K562 (cell line): ENCODE results near the gene CADM2. TPM values are rescaled to one million over a fixed set of nuclear protein-coding genes. Genes with fewer than 3 reads are reported as not detected.
A peak's percentile ranks its signal among the peaks of the same experiment; 100 is the strongest.

Experiments used
- ATAC-seq: fragments of 200-7000 bp; cut with Tn5 transposase; 3 replicates; pipeline ENCODE4 v1.9.1; 2020; ENCODE audit warnings: moderate library complexity
- BruUV-seq: library from RNA; stranded (reverse); fragments of 400-500 nt; replicated peaks from 2 replicates; lab custom pipeline; 2021; lab: Mats Ljungman, UMichigan
- CTCF ChIA-PET: fragments of 300-600 bp; formaldehyde crosslinking; extraction: SDS; loops from one replicate; lab custom pipeline; 2021; ENCODE audit warnings: low intra/inter-chr PET ratio; lab: Yijun Ruan, JAX
- POLR2A ChIA-PET: fragments of 300-600, 350-650 bp; sonication (Branson Sonifier 250); formaldehyde crosslinking; extraction: SDS; loops from one replicate; lab custom pipeline; 2021; ENCODE audit warnings: antibody characterized with exemption, inconsistent platforms; lab: Yijun Ruan, JAX
- DNase-seq, 4 experiments: peaks; one replicate each; pipeline versions ENCODE4 v3.0.0 to v3.0.0-alpha.2; 2011 to 2018; ENCODE audit warnings: low spot score in 3 of 4, mixed read lengths in 3 of 4; ENCODE audit errors: extremely low read depth in 1 of 4
- FAIRE-seq: peaks from 2 replicates; lab custom pipeline; 2011; peaks lifted over from hg19 to GRCh38; lab: Jason Lieb, UNC
- H2AFZ ChIP-seq: 2 replicates; pipeline ENCODE4 v1.6.0; 2011; ENCODE audit warnings: low read depth, low read length, control low read depth, inconsistent platforms
- H3K27ac ChIP-seq: fragments of 200-600 bp; 3 replicates; pipeline ENCODE4 v1.8.0; 2011; ENCODE audit warnings: low read depth, mild to moderate bottlenecking, control low read depth, inconsistent platforms, low read length, moderate library complexity, mixed read lengths; ENCODE audit errors: extremely low read depth
- H3K27me3 ChIP-seq, 2 experiments: fragments of 300-600 bp in 1 of 2; 2 replicates in 1 of 2; 3 replicates in 1 of 2; pipeline versions ENCODE4 v1.6.0 to v1.8.0; 2011; ENCODE audit warnings: inconsistent platforms in 2 of 2, low read length in 2 of 2, mild to moderate bottlenecking in 1 of 2, mixed read lengths in 1 of 2, moderate library complexity in 1 of 2; ENCODE audit not compliant: control insufficient read depth in 2 of 2, insufficient read depth in 2 of 2
- H3K36me3 ChIP-seq: fragments of 300-600 bp; 3 replicates; pipeline ENCODE4 v1.8.0; 2011; ENCODE audit warnings: mild to moderate bottlenecking, low read length, inconsistent platforms; ENCODE audit not compliant: control insufficient read depth, insufficient read depth
- H3K4me1 ChIP-seq, 2 experiments: fragments of 200-600 bp in 1 of 2; replicated peaks in 1 of 2; 2 replicates in 1 of 2; 3 replicates in 1 of 2; pipeline versions ENCODE4 v1.5.1 to v1.8.0; 2011; ENCODE audit warnings: inconsistent platforms in 2 of 2, low read length in 2 of 2, mild to moderate bottlenecking in 1 of 2, mixed read lengths in 1 of 2, moderate library complexity in 1 of 2; ENCODE audit not compliant: control insufficient read depth in 2 of 2, insufficient read depth in 2 of 2
- H3K4me2 ChIP-seq: 2 replicates; pipeline ENCODE4 v1.6.1; 2011; ENCODE audit warnings: low read length, control low read depth, inconsistent platforms, mixed read lengths; ENCODE audit not compliant: insufficient read depth
- H3K4me3 ChIP-seq: fragments of 200-600 bp; sonication (generic), shearing (Covaris generic); 2 replicates; pipeline ENCODE4 v1.5.1; 2016; ENCODE audit warnings: control low read depth, inconsistent platforms
- H3K79me2 ChIP-seq: fragments of 200-600 bp; 3 replicates; pipeline ENCODE4 v1.8.0; 2011; ENCODE audit warnings: low read length, inconsistent platforms; ENCODE audit not compliant: control insufficient read depth, insufficient read depth
- H3K9ac ChIP-seq, 2 experiments: 2 replicates each; pipeline versions ENCODE4 v1.6.0 to v1.6.1; 2011; ENCODE audit warnings: low read depth in 2 of 2, low read length in 2 of 2, control low read depth in 1 of 2, inconsistent platforms in 1 of 2, mild to moderate bottlenecking in 1 of 2, mixed read lengths in 1 of 2; ENCODE audit not compliant: insufficient read depth in 1 of 2
- H3K9me1 ChIP-seq: one replicate; pipeline ENCODE4 v1.6.0; 2011; ENCODE audit warnings: inconsistent platforms, mild to moderate bottlenecking, low read length, moderate library complexity; ENCODE audit not compliant: control insufficient read depth, insufficient read depth
- H3K9me3 ChIP-seq: replicated peaks from 2 replicates; pipeline ENCODE4 v1.5.1; 2011; ENCODE audit warnings: low read depth, low read length, inconsistent platforms; ENCODE audit not compliant: control insufficient read depth, insufficient read depth
- H4K20me1 ChIP-seq: replicated peaks from 2 replicates; pipeline ENCODE4 v1.6.1; 2011; ENCODE audit warnings: low read length, inconsistent platforms, mixed read lengths; ENCODE audit not compliant: control insufficient read depth, insufficient read depth
- CSDE1 ChIP-seq, 2 experiments: fragments of 450-650 bp; IDR thresholded peaks; 2 replicates each; pipeline ENCODE4 v1.6.1; 2016; ENCODE audit warnings: mild to moderate bottlenecking in 1 of 2
- CTCFL ChIP-seq: IDR thresholded peaks from 2 replicates; pipeline ENCODE4 v1.6.1; 2011; ENCODE audit warnings: borderline replicate concordance, low read depth, mild to moderate bottlenecking, moderate library complexity, low read length; ENCODE audit not compliant: insufficient read depth, poor library complexity, severe bottlenecking
- GATA2 ChIP-seq: sonication (generic); formaldehyde crosslinking; IDR thresholded peaks from 2 replicates; pipeline ENCODE4 v1.4.0; 2020; ENCODE audit warnings: mild to moderate bottlenecking, missing genetic modification reagents
- HDGF ChIP-seq: fragments of 450-650 bp; IDR thresholded peaks from 2 replicates; pipeline ENCODE4 v1.6.1; 2016
- HIVEP1 ChIP-seq: fragments of 250-450 bp; sonication (Bioruptor Pico); IDR thresholded peaks from 2 replicates; pipeline ENCODE4 v1.4.0; 2020; ENCODE audit warnings: mild to moderate bottlenecking
- HNRNPLL ChIP-seq: fragments of 200-400 bp; formaldehyde crosslinking; IDR thresholded peaks from 2 replicates; pipeline ENCODE4 v1.6.1; 2017; ENCODE audit warnings: low read length, low read depth, mild to moderate bottlenecking; ENCODE audit not compliant: poor library complexity, severe bottlenecking
- REST ChIP-seq, 2 experiments: fragments of 450-650 bp; formaldehyde crosslinking in 1 of 2; IDR thresholded peaks; 2 replicates each; pipeline versions ENCODE4 v1.4.0 to v1.6.1; 2014 to 2020; ENCODE audit warnings: mild to moderate bottlenecking in 2 of 2, borderline replicate concordance in 1 of 2, low read depth in 1 of 2
- ZBTB17 ChIP-seq: fragments of 450-650 bp; formaldehyde crosslinking; IDR thresholded peaks from 2 replicates; pipeline ENCODE4 v1.4.0; 2020; ENCODE audit warnings: mild to moderate bottlenecking
- ZNF212 ChIP-seq: fragments of 450-650 bp; formaldehyde crosslinking; IDR thresholded peaks from 2 replicates; pipeline ENCODE4 v1.4.0; 2020; ENCODE audit warnings: mild to moderate bottlenecking
- ZNF586 ChIP-seq: fragments of 450-650 bp; formaldehyde crosslinking; conservative IDR thresholded peaks from 2 replicates; pipeline ENCODE4 v1.4.0; 2020; ENCODE audit warnings: mild to moderate bottlenecking, moderate library complexity
- ZNF668 ChIP-seq: fragments of 250-450 bp; sonication (Bioruptor Pico); IDR thresholded peaks from 2 replicates; pipeline ENCODE4 v1.8.0; 2022; ENCODE audit warnings: mild to moderate bottlenecking, inconsistent platforms
- ZNF696 ChIP-seq: fragments of 250-450 bp; sonication (Bioruptor Pico); conservative IDR thresholded peaks from 2 replicates; pipeline ENCODE4 v1.4.0; 2020; ENCODE audit warnings: mild to moderate bottlenecking, moderate library complexity
- ZNF75A ChIP-seq: fragments of 450-650 bp; formaldehyde crosslinking; IDR thresholded peaks from 2 replicates; pipeline ENCODE4 v1.4.0; 2020; ENCODE audit warnings: mild to moderate bottlenecking
- WGBS: fragments of 100-300 bp; shearing (Covaris generic); methylation state at CpG from one replicate; pipeline ENCODE4 v1.1.6; 2016; ENCODE audit warnings: low coverage, mixed read lengths; ENCODE audit not compliant: insufficient coverage; ENCODE audit errors: missing lambda C conversion rate; 5-methylcytosine and 5-hydroxymethylcytosine counted together
- in situ Hi-C: fragments of 300-500 bp; cut with MboI; formaldehyde crosslinking; loops from 4 replicates; pipeline ENCODE4 v1.15.0; 2018; ENCODE audit warnings: inconsistent platforms, mixed read lengths
- intact Hi-C: fragments of 100-400 bp; cut with micrococcal nuclease; formaldehyde crosslinking; loops from 2 replicates; pipeline ENCODE4 v1.14.2; 2022
- polyA plus RNA-seq, 8 experiments: library from polyadenylated mRNA; depleted of rRNA in 4 of 8; stranded (reverse) in 5 of 8; unstranded in 3 of 8; fragments of >200 nt; fragmentation: Nextera tagmentation in 2 of 8; fragmentation: Illumina TruSeq in 1 of 8; extraction: Ambion mirVana in 2 of 8; extraction: Trizol in 1 of 8; gene quantifications; 2 replicates each; pipeline versions ENCODE4 v1.2.1 to v1.2.3, GENCODE V29; 2011 to 2014; ENCODE audit warnings: inconsistent platforms in 1 of 8, missing spikeins in 1 of 8
- total RNA-seq, 7 experiments: library from RNA; depleted of rRNA in 6 of 7; stranded (reverse); fragments of >200 nt in 6 of 7; fragmentation: Illumina TruSeq in 2 of 7; extraction: Trizol in 2 of 7; gene quantifications; 2 replicates each; pipeline versions ENCODE4 v1.2.1 to v1.2.3, GENCODE V29; 2011 to 2021; ENCODE audit warnings: low replicate concordance in 1 of 7

Gene CADM2
- total and polyA plus RNA-seq, 9 of the 15 experiments (the other 6 are each of a cell fraction or from before 2014, with no cell fraction given), result 0.11 to 3.2 (median 0.95) TPM

- in situ Hi-C loops, result loop anchor here (25.0 kb wide), 1 partner anchor 255 kb away; no protein-coding TSS in a partner anchor
- intact Hi-C loops, result loop anchor here (2.0 kb wide), 1 partner anchor 62 kb away; no protein-coding TSS in a partner anchor
- Histone ChIP-seq H3K4me3 (no peak overlapping the region), H3K9ac (no peak overlapping the region), H3K79me2 (no peaks in the 10 kb centered on the region), H3K9me3 (no peaks in the 10 kb centered on the region), H3K9me1 (no peaks in the 10 kb centered on the region), H4K20me1 (no peaks in the 10 kb centered on the region), H2AFZ (no peak overlapping the region), H3K4me1 (no peaks in the 10 kb centered on the region), H3K27ac (no peak overlapping the region), H3K27me3 (no peaks in the 10 kb centered on the region), H3K36me3 (no peaks in the 10 kb centered on the region), H3K4me2 (no peak overlapping the region)
- ChIA-PET CTCF (interaction anchor here (1.3 kb wide), 1 partner anchor 262 kb away, joined by 3 read pairs; no protein-coding TSS in a partner anchor), POLR2A (no interaction called here)
- DNase-seq (peak; percentile 27 to 69 (median 35)), ATAC-seq (peak; percentile 85), FAIRE-seq (peak; percentile 48)
- 0% methylated on average over 5 of the region's 5 CpGs for WGBS
- BruUV-seq, result no TSS peak
- no peak for TF ChIP-seq CSDE1 (IDR thresholded peaks at IDR 0.05)
- TF ChIP-seq ZNF212 (CRISPR knock-in tag), result no peak
- no peak for TF ChIP-seq HDGF
- TF ChIP-seq HIVEP1, result no peak
- TF ChIP-seq GATA2 (CRISPR knock-in tag), result no peak
- TF ChIP-seq ZNF668 (CRISPR knock-in tag), result no peak
- TF ChIP-seq ZNF586, result no peak
- TF ChIP-seq CTCFL, result peak; percentile 19
- TF ChIP-seq HNRNPLL, result no peak
- TF ChIP-seq REST (IDR thresholded peaks at IDR 0.05; ENCODE audit: borderline replicate concordance), result peak; percentile 59; the same call in 1 of the 2 replicates
- TF ChIP-seq REST (CRISPR knock-in tag; IDR thresholded peaks at IDR 0.05; ENCODE audit: low read depth), result no peak
- TF ChIP-seq ZBTB17 (CRISPR knock-in tag), result no peak
- TF ChIP-seq ZNF696 (CRISPR knock-in tag), result no peak
- no peak for TF ChIP-seq ZNF75A
Observed at GRCh38 chr3:85567071-85567676, 608.4 kb downstream of the CADM2 start.
